Activated CD4-positive, alpha-beta T cell treated with anti-CD3 and anti-CD28 coated beads, Interleukin-2, amount 10 ng/mL, durations not matched to agents 24 days and 14 days (primary cell): ENCODE results near the gene RPP40. TPM values are rescaled to one million over a fixed set of nuclear protein-coding genes. Genes with fewer than 3 reads are reported as not detected.

Experiments
- DNase-seq: peaks from one replicate; pipeline ENCODE4 v3.0.0; 2022
- H3K27ac Mint-ChIP-seq: one replicate; pipeline ENCODE4 v1.8.0; 2022; ENCODE audit warnings: mild to moderate bottlenecking, mixed read lengths
- H3K27me3 Mint-ChIP-seq: one replicate; pipeline ENCODE4 v1.8.0; 2022; ENCODE audit warnings: mixed read lengths
- H3K36me3 Mint-ChIP-seq: one replicate; pipeline ENCODE4 v1.8.0; 2022; ENCODE audit warnings: low read depth, mild to moderate bottlenecking, mixed read lengths
- H3K4me1 Mint-ChIP-seq: one replicate; pipeline ENCODE4 v1.8.0; 2021; ENCODE audit warnings: mixed read lengths
- H3K4me3 Mint-ChIP-seq: one replicate; pipeline ENCODE4 v1.8.0; 2022; ENCODE audit warnings: mild to moderate bottlenecking, moderate library complexity, mixed read lengths
- H3K9me3 Mint-ChIP-seq: one replicate; pipeline ENCODE4 v1.8.0; 2021; ENCODE audit warnings: mixed read lengths
- intact Hi-C: fragments of 100-400 bp; cut with micrococcal nuclease; formaldehyde crosslinking; loops from one replicate; pipeline ENCODE4 v1.15.1; 2023
- total RNA-seq: library from RNA; stranded (reverse); gene quantifications from 2 replicates; pipeline ENCODE4 v1.2.3, GENCODE V29; 2022

RPP40 gene
- total RNA-seq, 1 donor from 2014 or later: 16.4 TPM

DNA sequence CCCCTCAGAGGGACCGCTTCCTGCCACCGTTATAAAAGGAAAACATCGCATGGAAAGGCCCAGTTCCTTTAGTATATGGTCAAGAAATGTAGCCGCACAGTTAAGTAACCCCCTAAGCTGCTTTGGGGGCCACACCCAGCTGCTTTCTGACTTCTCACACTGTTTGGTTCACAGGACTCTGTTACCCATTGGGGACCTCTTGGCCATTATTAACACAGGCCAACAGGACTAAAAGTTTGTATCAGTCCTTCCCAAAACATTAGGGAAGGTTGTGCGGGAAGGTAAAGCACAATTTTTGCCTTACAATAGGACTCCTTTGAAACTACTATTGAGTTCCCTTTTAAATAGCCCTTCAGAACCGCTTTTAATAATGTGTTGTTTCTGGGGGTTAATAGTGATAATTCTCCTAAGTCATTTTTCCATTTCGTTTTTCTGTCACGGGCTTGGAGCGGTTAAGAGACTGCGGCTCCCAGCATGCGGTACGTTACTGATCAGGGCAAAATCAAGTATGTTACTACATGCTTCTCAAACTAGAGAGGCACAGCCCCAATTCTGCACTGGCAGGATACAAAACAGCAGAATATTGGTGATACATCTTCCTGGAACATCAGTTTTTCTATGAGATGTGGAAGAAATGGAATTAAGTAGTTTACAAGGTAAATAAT lies 668 bp upstream of the RPP40 start:
- Mint-ChIP-seq H3K4me1 (peaks cover 12% of the 10 kb centered on the region), H3K27ac (peak overlapping the region; percentile 98), H3K9me3 (no peaks in the 10 kb centered on the region), H3K4me3 (peak overlapping the region; percentile 95), H3K27me3 (no peaks in the 10 kb centered on the region), H3K36me3 (peaks cover 12% of the 10 kb centered on the region)
- no peak for DNase-seq
- intact Hi-C loops: loop anchor here (1.0 to 5.0 kb wide), 3 partner anchors 62 to 987 kb away; partner anchors contain the start of gene FARS2

- H3K27ac Mint-ChIP-seq: no peak overlapping the region
Measured at GRCh38 chr6:4999586-4999985, 4.3 kb downstream of the RPP40 start.

DNA sequence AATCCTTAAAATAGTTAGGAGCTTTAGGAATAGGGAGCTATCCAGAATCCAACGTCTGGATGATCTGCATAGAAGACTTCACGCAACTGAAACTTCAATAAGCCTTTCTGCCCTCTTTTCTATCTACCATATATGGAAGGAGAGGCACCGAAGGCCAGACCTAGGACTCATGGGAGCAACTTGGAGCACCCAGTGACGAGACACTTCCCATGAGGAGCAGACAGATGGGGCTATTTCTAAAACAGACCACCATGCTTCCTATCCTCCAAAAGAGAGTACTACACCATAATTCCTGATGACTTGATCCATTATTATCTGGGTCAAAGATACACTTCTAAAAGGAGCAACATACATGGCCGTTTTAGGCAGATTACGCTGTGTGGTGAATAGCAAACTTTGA lies 6.0 kb downstream of the RPP40 start:
- H3K36me3 Mint-ChIP-seq: peaks cover 20% of the 10 kb centered on the region
- no peak for DNase-seq
- H3K9me3 Mint-ChIP-seq: no peaks in the 10 kb centered on the region
- H3K4me3 Mint-ChIP-seq: no peak overlapping the region
- intact Hi-C loops: no loop called here
- peaks cover 4% of the 10 kb centered on the region for H3K4me1 Mint-ChIP-seq
- H3K27me3 Mint-ChIP-seq: no peaks in the 10 kb centered on the region
- H3K27ac Mint-ChIP-seq: no peak overlapping the region

More at GRCh38 chr6:4999586-4999985, 4.3 kb downstream of the RPP40 start:
- DNase-seq: no peak
- no peak overlapping the region for H3K4me3 Mint-ChIP-seq
- intact Hi-C loops: no loop called here
- no peaks in the 10 kb centered on the region for H3K27me3 Mint-ChIP-seq
- H3K9me3 Mint-ChIP-seq: no peaks in the 10 kb centered on the region
- peaks cover 12% of the 10 kb centered on the region for H3K4me1 Mint-ChIP-seq
- peaks cover 18% of the 10 kb centered on the region for H3K36me3 Mint-ChIP-seq

GRCh38 chr6:4994741-4995140 lies 9.1 kb downstream of the RPP40 start:
- Mint-ChIP-seq H3K27ac (no peak overlapping the region), H3K27me3 (no peaks in the 10 kb centered on the region), H3K9me3 (no peaks in the 10 kb centered on the region), H3K36me3 (peaks cover 12% of the 10 kb centered on the region), H3K4me3 (no peak overlapping the region), H3K4me1 (no peaks in the 10 kb centered on the region)
- intact Hi-C loops: no loop called here
- no peak for DNase-seq

DNA sequence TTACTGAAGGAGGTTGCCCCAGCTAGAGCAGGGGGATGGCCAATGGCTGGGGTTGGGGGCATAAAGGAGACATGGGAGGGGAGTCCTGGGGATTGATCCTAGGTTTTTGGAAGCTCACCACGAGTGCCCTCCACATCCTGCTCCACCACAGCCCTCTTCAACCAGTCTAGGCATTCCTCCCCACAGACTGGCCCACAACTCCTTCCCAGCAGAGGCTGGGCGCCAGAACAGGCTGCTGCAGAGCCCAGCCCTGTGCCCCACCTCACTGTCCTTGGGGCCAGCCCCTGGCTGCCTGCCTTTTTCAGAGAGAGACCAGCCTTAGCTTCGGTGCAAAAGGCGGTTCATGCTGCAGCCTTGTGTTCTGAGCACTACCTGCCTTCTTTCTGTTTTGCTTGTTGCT lies 16.4 kb downstream of the RPP40 start:
- Mint-ChIP-seq H3K27me3 (no peaks in the 10 kb centered on the region), H3K36me3 (no peaks in the 10 kb centered on the region), H3K27ac (no peak overlapping the region), H3K4me3 (no peak overlapping the region), H3K9me3 (no peaks in the 10 kb centered on the region), H3K4me1 (no peaks in the 10 kb centered on the region)
- no peak for DNase-seq
- intact Hi-C loops: no loop called here

DNA sequence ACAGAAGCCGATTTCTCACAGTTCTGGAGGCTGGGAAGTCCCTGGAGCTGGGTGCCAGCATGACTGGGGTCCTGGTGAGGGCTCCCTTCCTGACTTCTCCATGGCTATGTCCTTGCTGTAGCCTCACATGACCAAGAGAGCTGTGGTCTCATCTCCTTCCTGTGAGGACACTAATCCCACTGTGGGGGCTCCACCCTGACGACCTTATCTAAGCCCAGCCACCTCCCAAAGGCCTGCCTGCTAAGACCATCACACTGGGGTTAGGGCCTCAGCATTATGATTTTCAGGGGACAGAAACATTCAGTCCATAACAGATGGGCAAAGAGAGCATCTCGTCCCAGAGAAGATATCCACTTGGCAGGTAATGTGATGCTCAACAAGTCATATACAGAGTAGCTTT lies 16.8 kb downstream of the RPP40 start:
- no peaks in the 10 kb centered on the region for H3K4me1 Mint-ChIP-seq
- no peaks in the 10 kb centered on the region for H3K36me3 Mint-ChIP-seq
- no peak for DNase-seq
- no peaks in the 10 kb centered on the region for H3K27me3 Mint-ChIP-seq
- no peak overlapping the region for H3K27ac Mint-ChIP-seq
- no peaks in the 10 kb centered on the region for H3K9me3 Mint-ChIP-seq
- intact Hi-C loops: no loop called here
- H3K4me3 Mint-ChIP-seq: no peak overlapping the region

- Mint-ChIP-seq H3K9me3 (peaks cover 7% of the 10 kb centered on the region), H3K36me3 (no peaks in the 10 kb centered on the region)
- intact Hi-C loops: no loop called here
Measured at GRCh38 chr6:4983322-4983721, 20.5 kb downstream of the RPP40 start.

GRCh38 chr6:4981761-4982160 lies 22.1 kb downstream of the RPP40 start:
- Mint-ChIP-seq H3K27me3 (peaks cover 4% of the 10 kb centered on the region), H3K4me3 (no peak overlapping the region), H3K27ac (no peak overlapping the region), H3K4me1 (no peaks in the 10 kb centered on the region), H3K9me3 (peaks cover 12% of the 10 kb centered on the region), H3K36me3 (no peaks in the 10 kb centered on the region)
- intact Hi-C loops: no loop called here
- no peak for DNase-seq

More at GRCh38 chr6:4983322-4983721, 20.5 kb downstream of the RPP40 start:
- no peaks in the 10 kb centered on the region for H3K4me1 Mint-ChIP-seq
- DNase-seq: no peak
- no peak overlapping the region for H3K4me3 Mint-ChIP-seq
- H3K27ac Mint-ChIP-seq: no peak overlapping the region
- no peaks in the 10 kb centered on the region for H3K27me3 Mint-ChIP-seq

DNA sequence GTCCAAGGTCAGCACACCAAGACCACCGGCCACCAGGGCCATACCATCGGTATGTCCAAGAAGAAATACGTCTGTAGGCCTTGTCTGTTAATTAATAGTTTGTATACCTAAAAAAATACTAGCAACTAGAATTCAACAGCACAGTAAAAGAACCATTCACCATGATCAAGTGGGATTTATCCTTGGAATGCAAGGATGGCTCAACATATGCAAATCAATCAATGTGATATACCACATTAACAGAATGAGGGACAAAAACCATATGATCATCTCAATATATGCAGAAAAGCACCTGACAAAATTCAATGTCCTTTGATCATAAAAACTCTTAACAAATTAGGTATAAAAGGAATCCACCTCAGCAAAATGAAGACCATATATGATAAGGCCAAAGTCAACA lies 24.4 kb downstream of the RPP40 start:
- intact Hi-C loops: no loop called here
- H3K36me3 Mint-ChIP-seq: no peaks in the 10 kb centered on the region
- H3K4me3 Mint-ChIP-seq: no peak overlapping the region
- H3K27me3 Mint-ChIP-seq: peaks cover 7% of the 10 kb centered on the region
- no peak for DNase-seq
- H3K27ac Mint-ChIP-seq: no peak overlapping the region
- peaks cover 16% of the 10 kb centered on the region for H3K9me3 Mint-ChIP-seq
- H3K4me1 Mint-ChIP-seq: no peaks in the 10 kb centered on the region

DNA sequence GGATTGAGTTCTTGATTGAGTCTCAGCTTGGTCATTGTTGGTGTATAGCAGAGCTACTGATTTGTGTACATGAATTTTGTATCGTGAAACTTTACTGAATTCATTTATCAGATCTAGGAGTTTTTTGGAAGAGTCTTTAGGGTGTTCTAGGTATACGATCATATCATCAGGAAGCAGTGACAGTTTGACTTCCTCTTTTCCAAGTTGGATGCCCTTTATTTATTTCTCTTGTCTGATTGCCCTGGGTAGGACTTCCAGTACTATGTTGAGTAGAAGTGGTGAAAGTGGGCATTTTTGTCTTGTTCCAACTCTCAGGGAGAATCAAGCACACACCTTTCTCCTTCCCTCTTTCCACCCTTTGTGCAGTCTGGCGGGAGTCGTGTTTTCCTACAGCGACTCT lies 26.4 kb downstream of the RPP40 start:
- DNase-seq: no peak
- Mint-ChIP-seq H3K27me3 (peaks cover 8% of the 10 kb centered on the region), H3K27ac (no peak overlapping the region), H3K9me3 (peaks cover 16% of the 10 kb centered on the region), H3K4me1 (no peaks in the 10 kb centered on the region), H3K36me3 (no peaks in the 10 kb centered on the region), H3K4me3 (no peak overlapping the region)
- intact Hi-C loops: no loop called here

DNA sequence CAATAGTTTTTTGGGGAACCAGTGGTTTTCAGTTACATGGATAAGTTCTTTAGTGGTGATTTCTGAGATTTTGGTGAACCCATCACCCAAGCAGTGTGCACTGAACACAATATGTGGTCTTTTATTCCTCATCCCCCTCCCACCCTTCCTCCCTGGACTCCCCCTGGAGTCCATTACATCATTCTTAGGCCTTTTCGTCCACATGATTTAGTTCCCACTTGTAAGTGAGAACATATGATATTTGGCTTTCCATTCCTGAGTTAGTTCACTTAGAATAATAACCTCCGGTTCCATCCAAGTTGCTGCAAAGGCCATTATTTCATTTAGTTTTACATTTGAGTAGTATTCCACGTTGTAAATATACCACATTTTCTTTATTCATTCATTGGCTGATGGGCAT lies 28.3 kb downstream of the RPP40 start:
- H3K4me1 Mint-ChIP-seq: no peaks in the 10 kb centered on the region
- H3K27ac Mint-ChIP-seq: no peak overlapping the region
- H3K36me3 Mint-ChIP-seq: no peaks in the 10 kb centered on the region
- no peak overlapping the region for H3K4me3 Mint-ChIP-seq
- H3K27me3 Mint-ChIP-seq: peaks cover 10% of the 10 kb centered on the region
- intact Hi-C loops: no loop called here
- DNase-seq: no peak
- H3K9me3 Mint-ChIP-seq: peaks cover 15% of the 10 kb centered on the region

DNA sequence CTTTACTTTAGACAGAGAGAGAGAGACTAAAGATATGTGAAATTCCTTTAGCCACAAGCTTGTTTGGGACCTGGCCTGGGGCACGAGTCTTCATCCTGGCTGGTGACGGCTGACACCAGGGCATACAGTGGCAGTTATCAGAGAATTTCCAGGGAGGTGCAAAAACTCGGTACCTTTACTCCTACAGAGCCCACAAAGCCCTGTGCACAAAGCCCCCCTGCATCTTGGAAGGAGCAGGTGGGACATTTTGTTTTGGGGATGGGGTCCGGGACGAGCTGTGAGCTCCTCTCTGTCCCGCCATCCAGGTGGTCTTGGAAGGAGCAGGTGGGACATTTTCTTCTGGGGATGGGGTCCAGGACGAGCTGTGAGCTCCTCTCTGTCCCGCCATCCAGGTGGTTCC lies 28.9 kb downstream of the RPP40 start:
- intact Hi-C loops: no loop called here
- no peak for DNase-seq
- H3K36me3 Mint-ChIP-seq: no peaks in the 10 kb centered on the region
- peaks cover 13% of the 10 kb centered on the region for H3K9me3 Mint-ChIP-seq
- H3K27me3 Mint-ChIP-seq: peaks cover 10% of the 10 kb centered on the region
- H3K4me1 Mint-ChIP-seq: no peaks in the 10 kb centered on the region
- no peak overlapping the region for H3K27ac Mint-ChIP-seq
- no peak overlapping the region for H3K4me3 Mint-ChIP-seq

- peaks cover 10% of the 10 kb centered on the region for H3K27me3 Mint-ChIP-seq
- no peak overlapping the region for H3K27ac Mint-ChIP-seq
- intact Hi-C loops: no loop called here
- H3K4me1 Mint-ChIP-seq: no peaks in the 10 kb centered on the region
- H3K9me3 Mint-ChIP-seq: peaks cover 9% of the 10 kb centered on the region
- no peaks in the 10 kb centered on the region for H3K36me3 Mint-ChIP-seq
- no peak overlapping the region for H3K4me3 Mint-ChIP-seq
- no peak for DNase-seq
Measured at GRCh38 chr6:4973982-4974745, 29.7 kb downstream of the RPP40 start.

DNA sequence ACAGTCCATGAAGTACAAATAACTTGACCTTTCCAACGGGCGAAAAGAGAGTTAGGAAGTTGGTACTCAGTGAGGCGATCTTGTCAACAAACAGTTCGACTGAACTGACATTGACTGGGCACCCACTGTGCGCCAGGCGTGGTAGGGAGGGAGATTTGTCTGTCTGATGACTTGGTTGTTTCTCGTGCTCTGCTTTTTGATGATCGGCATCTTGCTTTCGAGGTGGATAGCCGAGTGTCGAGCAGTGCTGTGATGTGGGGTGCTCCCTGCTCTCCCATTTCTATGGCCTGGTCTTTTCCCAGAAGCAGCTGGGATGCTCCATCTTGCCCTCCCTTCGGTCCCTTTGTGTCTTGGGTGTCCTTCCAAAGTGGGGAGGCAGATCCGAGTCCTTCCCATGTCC lies 30.4 kb downstream of the RPP40 start:
- H3K27ac Mint-ChIP-seq: no peak overlapping the region
- H3K4me1 Mint-ChIP-seq: no peaks in the 10 kb centered on the region
- no peak for DNase-seq

More for the DNA sequence above, 30.4 kb downstream of the RPP40 start:
- intact Hi-C loops: no loop called here
- Mint-ChIP-seq H3K27me3 (peaks cover 10% of the 10 kb centered on the region), H3K4me3 (no peak overlapping the region), H3K9me3 (peaks cover 9% of the 10 kb centered on the region), H3K36me3 (no peaks in the 10 kb centered on the region)
